OCI-LY7 (cell line): Measurements from ENCODE around the gene NACC1. TPM values are rescaled to one million over a fixed set of nuclear protein-coding genes. Genes with fewer than 3 reads are reported as not detected.
A peak's percentile ranks its signal among the peaks of the same experiment; 100 is the strongest.

Experiments
- BruUV-seq: library from RNA; stranded (reverse); fragments of 400-500 nt; replicated peaks from 2 replicates; lab custom pipeline; 2021; lab: Mats Ljungman, UMichigan
- CTCF ChIA-PET: fragments of 300-600 bp; sonication (Branson Sonifier 250); formaldehyde crosslinking; loops from one replicate; lab custom pipeline; 2022; ENCODE audit warnings: antibody characterized with exemption; ENCODE audit not compliant: unreplicated experiment; lab: Charles Lee
- POLR2A ChIA-PET: fragments of 300-600 bp; sonication (Branson Sonifier 250); formaldehyde crosslinking; loops from one replicate; lab custom pipeline; 2022; ENCODE audit warnings: antibody characterized with exemption; lab: Charles Lee
- DNase-seq: peaks from one replicate; pipeline ENCODE4 v3.0.0-alpha.2; 2015; ENCODE audit warnings: low spot score
- H2AFZ ChIP-seq: fragments of 200-600 bp; sonication (generic), shearing (Covaris generic); 2 replicates; pipeline ENCODE4 v1.6.1; 2014; ENCODE audit warnings: mild to moderate bottlenecking, antibody characterized with exemption, low read length, moderate library complexity
- H3K27ac ChIP-seq: fragments of 200-600 bp; sonication (generic); 2 replicates; pipeline ENCODE4 v1.5.1; 2014; ENCODE audit warnings: mixed run types, low read depth, mild to moderate bottlenecking, moderate library complexity, low read length, inconsistent platforms; ENCODE audit not compliant: poor library complexity, severe bottlenecking
- H3K36me3 ChIP-seq: fragments of 200-600 bp; sonication (generic); 2 replicates; pipeline ENCODE4 v1.6.1; 2014; ENCODE audit warnings: mild to moderate bottlenecking, antibody characterized with exemption, low read length, moderate library complexity, mixed read lengths; ENCODE audit not compliant: insufficient read depth
- H3K4me1 ChIP-seq: fragments of 200-600 bp; sonication (generic); 2 replicates; pipeline ENCODE4 v1.5.1; 2014; ENCODE audit warnings: mild to moderate bottlenecking, low read length; ENCODE audit not compliant: insufficient read depth, poor library complexity, severe bottlenecking
- H3K4me2 ChIP-seq: fragments of 200-600 bp; sonication (generic); 2 replicates; pipeline ENCODE4 v1.6.1; 2014; ENCODE audit warnings: mild to moderate bottlenecking, low read length
- H3K4me3 ChIP-seq: fragments of 200-600 bp; sonication (generic); 2 replicates; pipeline ENCODE4 v1.5.1; 2014; ENCODE audit warnings: mild to moderate bottlenecking, low read depth, low read length; ENCODE audit not compliant: poor library complexity, severe bottlenecking
- H3K79me2 ChIP-seq: fragments of 200-600 bp; sonication (generic); 2 replicates; pipeline ENCODE4 v1.6.1; 2016; ENCODE audit warnings: low read depth, mild to moderate bottlenecking, low read length, moderate library complexity, mixed read lengths; ENCODE audit not compliant: insufficient read depth
- H3K9me2 ChIP-seq: fragments of 200-600 bp; sonication (generic); 2 replicates; pipeline ENCODE4 v1.6.1; 2016; ENCODE audit warnings: mild to moderate bottlenecking, low read length, mixed read lengths; ENCODE audit not compliant: insufficient read depth
- H3K9me3 ChIP-seq: fragments of 200-600 bp; sonication (generic); 2 replicates; pipeline ENCODE4 v1.6.1; 2014; ENCODE audit warnings: mild to moderate bottlenecking, mixed run types, low read length, mixed read lengths
- H4K20me1 ChIP-seq: fragments of 200-600 bp; sonication (generic); 2 replicates; pipeline ENCODE4 v1.6.1; 2014; ENCODE audit warnings: mild to moderate bottlenecking, antibody characterized with exemption, low read length, moderate library complexity, mixed read lengths; ENCODE audit not compliant: insufficient read depth
- CTCF ChIP-seq: fragments of 200-600 bp; sonication (generic); conservative IDR thresholded peaks from 2 replicates; pipeline ENCODE4 v1.5.1; 2014; ENCODE audit warnings: mild to moderate bottlenecking, antibody characterized with exemption, low read length, moderate library complexity, mixed read lengths
- EZH2phosphoT487 ChIP-seq: fragments of 200-600 bp; sonication (generic); IDR thresholded peaks from 2 replicates; pipeline ENCODE4 v1.6.1; 2018; ENCODE audit warnings: low read depth, borderline replicate concordance, mild to moderate bottlenecking, mixed run types, antibody characterized with exemption, low read length, moderate library complexity, mixed read lengths
- intact Hi-C: fragments of 100-400 bp; cut with micrococcal nuclease; formaldehyde crosslinking; loops from one replicate; pipeline ENCODE4 v1.10.0; 2022; ENCODE audit not compliant: unreplicated experiment
- total RNA-seq, 2 experiments: library from RNA; depleted of rRNA in 1 of 2; stranded (reverse); fragments of >200 nt in 1 of 2; shearing (Covaris generic) in 1 of 2; gene quantifications; 2 replicates each; pipeline ENCODE4 v1.2.3, GENCODE V29; 2014 to 2022

The NACC1 gene
- total RNA-seq, 2 experiments from 2014 or later = 52.9 to 56.3 TPM

GRCh38 chr19:13110099-13110610 lies 7.9 kb upstream of the NACC1 start:
- intact Hi-C loops = no loop called here
- no peak overlapping the region for H3K4me3 ChIP-seq
- POLR2A ChIA-PET = no interaction called here
- peaks cover 20% of the 10 kb centered on the region for H3K4me1 ChIP-seq
- H3K9me2 ChIP-seq = no peaks in the 10 kb centered on the region
- H2AFZ ChIP-seq = no peak overlapping the region
- no TSS peak for BruUV-seq
- peaks cover 4% of the 10 kb centered on the region; the same call in 1 of the 2 replicates for H3K79me2 ChIP-seq
- H3K9me3 ChIP-seq = no peaks in the 10 kb centered on the region
- no peak overlapping the region for H3K27ac ChIP-seq
- peaks cover 55% of the 10 kb centered on the region for H3K36me3 ChIP-seq
- no peaks in the 10 kb centered on the region for H4K20me1 ChIP-seq
- TF ChIP-seq CTCF (no peak), EZH2phosphoT487 (no peak)
- DNase-seq = no peak
- CTCF ChIA-PET = no interaction called here
- H3K4me2 ChIP-seq = no peak overlapping the region

GRCh38 chr19:13112555-13112954 lies 5.5 kb upstream of the NACC1 start:
- intact Hi-C loops = no loop called here
- Histone ChIP-seq H3K27ac (no peak overlapping the region), H3K4me1 (peaks cover 13% of the 10 kb centered on the region), H4K20me1 (no peaks in the 10 kb centered on the region), H2AFZ (no peak overlapping the region), H3K9me3 (no peaks in the 10 kb centered on the region), H3K9me2 (no peaks in the 10 kb centered on the region), H3K4me2 (no peak overlapping the region), H3K4me3 (no peak overlapping the region), H3K36me3 (peaks cover 51% of the 10 kb centered on the region), H3K79me2 (peaks cover 22% of the 10 kb centered on the region; the same call in 1 of the 2 replicates)
- no peak for TF ChIP-seq CTCF
- no peak for TF ChIP-seq EZH2phosphoT487
- CTCF ChIA-PET = no interaction called here
- no peak for DNase-seq
- POLR2A ChIA-PET = no interaction called here
- BruUV-seq = no TSS peak

- CTCF ChIA-PET = no interaction called here
Observed at GRCh38 chr19:13115936-13116281, 2.2 kb upstream of the NACC1 start.

More at GRCh38 chr19:13115936-13116281, 2.2 kb upstream of the NACC1 start:
- Histone ChIP-seq H3K9me3 (no peaks in the 10 kb centered on the region), H3K4me1 (peaks cover 33% of the 10 kb centered on the region), H3K4me2 (peak overlapping the region; percentile 76), H4K20me1 (peaks cover 16% of the 10 kb centered on the region), H3K27ac (peak overlapping the region; percentile 75), H3K9me2 (no peaks in the 10 kb centered on the region), H3K79me2 (peaks cover 48% of the 10 kb centered on the region), H2AFZ (peak overlapping the region; percentile 58; the same call in 1 of the 2 replicates), H3K36me3 (peaks cover 27% of the 10 kb centered on the region), H3K4me3 (peak overlapping the region; percentile 90)
- no TSS peak for BruUV-seq
- intact Hi-C loops = loop anchor here (1.0 kb wide), 1 partner anchor 14 kb away; the partner anchor contains the start of gene LYL1
- DNase-seq = no peak
- POLR2A ChIA-PET = interaction anchor here (0.5 kb wide), 1 partner anchor 12 kb away, joined by 4 read pairs; no protein-coding TSS in a partner anchor
- no peak for TF ChIP-seq CTCF
- TF ChIP-seq EZH2phosphoT487 = no peak
